Caco-2 (cell line): ENCODE data around the gene CD82. TPM values are rescaled to one million over a fixed set of nuclear protein-coding genes. Genes with fewer than 3 reads are reported as not detected.

Experiments used
- BruUV-seq: library from RNA; stranded (reverse); fragments of 400-500 nt; replicated peaks from 2 replicates; lab custom pipeline; 2021; lab: Mats Ljungman, UMichigan
- CTCF ChIA-PET: fragments of 300-600 bp; sonication (Branson Sonifier 250); formaldehyde crosslinking; loops from one replicate; lab custom pipeline; 2022; ENCODE audit warnings: antibody characterized with exemption; lab: Charles Lee
- POLR2A ChIA-PET: fragments of 300-600 bp; sonication (Branson Sonifier 250); formaldehyde crosslinking; loops from one replicate; lab custom pipeline; 2022; ENCODE audit warnings: antibody characterized with exemption; lab: Charles Lee
- DNase-seq, 2 experiments: peaks; one replicate each; pipeline versions ENCODE4 v3.0.0 to v3.0.0-alpha.2; 2020 to 2022
- H3K27me3 ChIP-seq: replicated peaks from 2 replicates; pipeline ENCODE4 v1.6.0; 2011; ENCODE audit warnings: low read length; ENCODE audit not compliant: control insufficient read depth, insufficient read depth
- H3K36me3 ChIP-seq: 2 replicates; pipeline ENCODE4 v1.5.1; 2011; ENCODE audit warnings: low read length; ENCODE audit not compliant: control insufficient read depth, insufficient read depth
- H3K4me1 ChIP-seq: fragments of 250-450 bp; sonication (Bioruptor Pico); 2 replicates; pipeline ENCODE4 v1.5.1; 2020; ENCODE audit warnings: mild to moderate bottlenecking
- H3K4me3 ChIP-seq: 2 replicates; pipeline ENCODE4 v1.5.1; 2011; ENCODE audit warnings: low read depth, mild to moderate bottlenecking, control low read depth, low read length
- H3K9me3 ChIP-seq: fragments of 250-450 bp; sonication (Bioruptor Pico); 2 replicates; pipeline ENCODE4 v1.5.1; 2020; ENCODE audit warnings: mild to moderate bottlenecking, moderate library complexity
- H3K27ac Mint-ChIP-seq: one replicate; pipeline ENCODE4 v1.8.0; 2022; ENCODE audit warnings: mixed read lengths; ENCODE audit not compliant: unreplicated experiment
- H3K27me3 Mint-ChIP-seq: one replicate; pipeline ENCODE4 v1.8.0; 2022; ENCODE audit warnings: mixed read lengths; ENCODE audit not compliant: insufficient read depth, unreplicated experiment
- H3K36me3 Mint-ChIP-seq: one replicate; pipeline ENCODE4 v1.8.0; 2022; ENCODE audit warnings: mild to moderate bottlenecking, mixed read lengths; ENCODE audit not compliant: insufficient read depth, unreplicated experiment
- H3K4me1 Mint-ChIP-seq: one replicate; pipeline ENCODE4 v1.8.0; 2022; ENCODE audit warnings: low read depth, mixed read lengths; ENCODE audit not compliant: unreplicated experiment
- H3K4me3 Mint-ChIP-seq: one replicate; pipeline ENCODE4 v1.8.0; 2022; ENCODE audit warnings: mild to moderate bottlenecking, moderate library complexity, mixed read lengths; ENCODE audit not compliant: unreplicated experiment
- H3K9me3 Mint-ChIP-seq: one replicate; pipeline ENCODE4 v1.8.0; 2022; ENCODE audit warnings: mixed read lengths; ENCODE audit not compliant: unreplicated experiment
- CTCF ChIP-seq, 2 experiments: fragments of 200-600 bp in 1 of 2; IDR thresholded peaks; 1 replicate in 1 of 2; 2 replicates in 1 of 2; pipeline versions ENCODE4 v1.5.1 to v1.8.0; 2011 to 2022; ENCODE audit warnings: antibody characterized with exemption in 1 of 2, control low read depth in 1 of 2, inconsistent platforms in 1 of 2, low read depth in 1 of 2, low read length in 1 of 2, mild to moderate bottlenecking in 1 of 2, moderate library complexity in 1 of 2; ENCODE audit not compliant: insufficient read depth in 1 of 2, severe bottlenecking in 1 of 2, unreplicated experiment in 1 of 2
- intact Hi-C: fragments of 100-400 bp; cut with micrococcal nuclease; formaldehyde crosslinking; loops from one replicate; pipeline ENCODE4 v1.10.0; 2022; ENCODE audit not compliant: unreplicated experiment
- total RNA-seq: library from RNA; stranded (reverse); gene quantifications from 2 replicates; pipeline ENCODE4 v1.2.3, GENCODE V29; 2022

The CD82 gene
- total RNA-seq, 1 experiment from 2014 or later = 4.3 TPM

- Mint-ChIP-seq H3K4me1 (no peaks in the 10 kb centered on the region), H3K9me3 (no peaks in the 10 kb centered on the region), H3K4me3 (no peak overlapping the region), H3K27me3 (peaks cover 28% of the 10 kb centered on the region), H3K27ac (no peak overlapping the region), H3K36me3 (no peaks in the 10 kb centered on the region)
- Histone ChIP-seq H3K9me3 (no peaks in the 10 kb centered on the region), H3K4me1 (0 out of 2 replicates have a peak, but pooled peaks cover 5% of the 10 kb centered on the region), H3K36me3 (no peaks in the 10 kb centered on the region), H3K4me3 (no peak overlapping the region), H3K27me3 (no peaks in the 10 kb centered on the region)
- ChIA-PET CTCF (interaction anchor here (0.7 kb wide), 1 partner anchor 476 kb away, joined by 3 read pairs; no protein-coding TSS in a partner anchor), POLR2A (no interaction called here)
- peak in 1 of 2 experiments; percentile 28 for DNase-seq
- TF ChIP-seq CTCF (IDR thresholded peaks at IDR 0.05; ENCODE audit: insufficient read depth in 1 of 2, low read depth in 1 of 2, low read length in 1 of 2, severe bottlenecking in 1 of 2, unreplicated experiment in 1 of 2) = no peak
- no TSS peak for BruUV-seq
- intact Hi-C loops = no loop called here
Observed at GRCh38 chr11:44634401-44635281, 69.2 kb downstream of the CD82 start.

- TF ChIP-seq CTCF (IDR thresholded peaks at IDR 0.05; ENCODE audit: insufficient read depth in 1 of 2, low read depth in 1 of 2, low read length in 1 of 2, severe bottlenecking in 1 of 2, unreplicated experiment in 1 of 2) = no peak
- no TSS peak for BruUV-seq
- ChIA-PET POLR2A (no interaction called here), CTCF (no interaction called here)
- Mint-ChIP-seq H3K4me1 (no peaks in the 10 kb centered on the region), H3K36me3 (no peaks in the 10 kb centered on the region), H3K9me3 (peaks cover 3% of the 10 kb centered on the region), H3K4me3 (no peak overlapping the region), H3K27ac (no peak overlapping the region), H3K27me3 (peaks cover 20% of the 10 kb centered on the region)
- Histone ChIP-seq H3K4me3 (no peak overlapping the region), H3K9me3 (no peaks in the 10 kb centered on the region), H3K36me3 (no peaks in the 10 kb centered on the region), H3K27me3 (no peaks in the 10 kb centered on the region), H3K4me1 (0 out of 2 replicates have a peak, but pooled peaks cover 5% of the 10 kb centered on the region)
- no peak for DNase-seq
- intact Hi-C loops = no loop called here
Observed at GRCh38 chr11:44637487-44637886, 72.0 kb downstream of the CD82 start.

GRCh38 chr11:44638032-44638431, 72.6 kb downstream of the CD82 start:
- Mint-ChIP-seq H3K4me3 (no peak overlapping the region), H3K4me1 (no peaks in the 10 kb centered on the region), H3K27me3 (peaks cover 20% of the 10 kb centered on the region), H3K9me3 (peaks cover 8% of the 10 kb centered on the region), H3K36me3 (no peaks in the 10 kb centered on the region), H3K27ac (no peak overlapping the region)
- ChIA-PET POLR2A (no interaction called here), CTCF (no interaction called here)
- TF ChIP-seq CTCF (IDR thresholded peaks at IDR 0.05; ENCODE audit: insufficient read depth in 1 of 2, low read depth in 1 of 2, low read length in 1 of 2, severe bottlenecking in 1 of 2, unreplicated experiment in 1 of 2) = no peak
- intact Hi-C loops = no loop called here
- no peaks in the 10 kb centered on the region for H3K27me3 ChIP-seq
- H3K9me3 ChIP-seq = peaks cover 2% of the 10 kb centered on the region; the same call in 1 of the 2 replicates
- no peaks in the 10 kb centered on the region for H3K36me3 ChIP-seq
- 0 out of 2 replicates have a peak, but pooled peaks cover 5% of the 10 kb centered on the region for H3K4me1 ChIP-seq
- DNase-seq = no peak
- BruUV-seq = no TSS peak
- no peak overlapping the region for H3K4me3 ChIP-seq
